NCI-H2196 treated with DMSO at 0.1 percent for 48 hours (cell line): ENCODE results near the gene BRF1.

Experiments used
- DNase-seq: peaks from one replicate; lab custom pipeline; 2025; ENCODE audit not compliant: unreplicated experiment; lab: John Stamatoyannopoulos, UW

The BRF1 gene

GRCh38 chr14:105229099-105229655, 71.6 kb downstream of the BRF1 start:
- no peak for DNase-seq

- DNase-seq = no peak
Observed at GRCh38 chr14:105228562-105228961, 72.2 kb downstream of the BRF1 start.

GRCh38 chr14:105227346-105227745, 73.5 kb downstream of the BRF1 start:
- DNase-seq = no peak

GRCh38 chr14:105226198-105226597, 74.6 kb downstream of the BRF1 start:
- no peak for DNase-seq

GRCh38 chr14:105224845-105225570, 75.8 kb downstream of the BRF1 start:
- DNase-seq = no peak

GRCh38 chr14:105223770-105224544, 76.8 kb downstream of the BRF1 start:
- no peak for DNase-seq

- no peak for DNase-seq
Observed at GRCh38 chr14:105223260-105223659, 77.5 kb downstream of the BRF1 start.

GRCh38 chr14:105221598-105222178, 79.1 kb downstream of the BRF1 start:
- no peak for DNase-seq

GRCh38 chr14:105220699-105221597, 79.9 kb downstream of the BRF1 start:
- no peak for DNase-seq

- DNase-seq = no peak
Observed at GRCh38 chr14:105219753-105220152, 81.0 kb downstream of the BRF1 start.

- no peak for DNase-seq
Observed at GRCh38 chr14:105219043-105219612, 81.7 kb downstream of the BRF1 start.

- DNase-seq = no peak
Observed at GRCh38 chr14:105218611-105219010, 82.2 kb downstream of the BRF1 start.

GRCh38 chr14:105217774-105218173, 83.0 kb downstream of the BRF1 start:
- DNase-seq = no peak

- no peak for DNase-seq
Observed at GRCh38 chr14:105216490-105217247, 84.1 kb downstream of the BRF1 start.

GRCh38 chr14:105215602-105216001, 85.2 kb downstream of the BRF1 start:
- no peak for DNase-seq

- no peak for DNase-seq
Observed at GRCh38 chr14:105214324-105214915, 86.4 kb downstream of the BRF1 start.

GRCh38 chr14:105213361-105213760, 87.4 kb downstream of the BRF1 start:
- DNase-seq = no peak

- no peak for DNase-seq
Observed at GRCh38 chr14:105212541-105213300, 88.1 kb downstream of the BRF1 start.

- DNase-seq = no peak
Observed at GRCh38 chr14:105211758-105212089, 89.1 kb downstream of the BRF1 start.
